ENCODE measurements around the gene MTUS2.
"Not testable (repeated sequence)": the region's sequence is repeated elsewhere in the genome, so short reads cannot be mapped to it uniquely, and the experiment has no call there.

Gene MTUS2

GRCh38 chr13:28958441-28958840 lies 138.3 kb downstream of the MTUS2 start:
- DNase-seq (ENCODE audit: low spot score) = no peak

- no peak for DNase-seq (ENCODE audit: low spot score)
Measured at GRCh38 chr13:28964052-28964451, 143.9 kb downstream of the MTUS2 start.

GRCh38 chr13:28964803-28965202 lies 144.7 kb downstream of the MTUS2 start:
- DNase-seq (ENCODE audit: low spot score) = no peak

GRCh38 chr13:28967029-28967915 lies 147.1 kb downstream of the MTUS2 start:
- DNase-seq (ENCODE audit: low spot score) = no peak

GRCh38 chr13:28976195-28976594 lies 156.1 kb downstream of the MTUS2 start:
- no peak for DNase-seq (ENCODE audit: low spot score)

GRCh38 chr13:28976636-28977035 lies 156.5 kb downstream of the MTUS2 start:
- no peak for DNase-seq (ENCODE audit: low spot score)

- DNase-seq (ENCODE audit: low spot score) = no peak
Measured at GRCh38 chr13:28978574-28978973, 158.4 kb downstream of the MTUS2 start.

- DNase-seq (ENCODE audit: low spot score) = no peak
Measured at GRCh38 chr13:28981530-28981929, 161.4 kb downstream of the MTUS2 start.

- DNase-seq (ENCODE audit: low spot score) = no peak
Measured at GRCh38 chr13:28983641-28984040, 163.5 kb downstream of the MTUS2 start.

GRCh38 chr13:28984326-28984725 lies 164.2 kb downstream of the MTUS2 start:
- DNase-seq (ENCODE audit: low spot score) = no peak

- DNase-seq (ENCODE audit: low spot score) = no peak
Measured at GRCh38 chr13:28984825-28985224, 164.7 kb downstream of the MTUS2 start.

- not testable (repeated sequence) for DNase-seq (ENCODE audit: low spot score)
Measured at GRCh38 chr13:28990378-28990777, 170.2 kb downstream of the MTUS2 start.

GRCh38 chr13:28991764-28992163 lies 171.6 kb downstream of the MTUS2 start:
- DNase-seq (ENCODE audit: low spot score) = no peak

- DNase-seq (ENCODE audit: low spot score) = no peak
Measured at GRCh38 chr13:29000826-29001225, 180.7 kb downstream of the MTUS2 start.

GRCh38 chr13:29005035-29005762 lies 185.1 kb downstream of the MTUS2 start:
- DNase-seq (ENCODE audit: low spot score) = no peak

- no peak for DNase-seq (ENCODE audit: low spot score)
Measured at GRCh38 chr13:29005763-29006120, 185.6 kb downstream of the MTUS2 start.

GRCh38 chr13:29006359-29006850 lies 186.3 kb downstream of the MTUS2 start:
- DNase-seq (ENCODE audit: low spot score) = no peak

- no peak for DNase-seq (ENCODE audit: low spot score)
Measured at GRCh38 chr13:29008296-29008695, 188.2 kb downstream of the MTUS2 start.

GRCh38 chr13:29020314-29020713 lies 200.2 kb downstream of the MTUS2 start:
- no peak for DNase-seq (ENCODE audit: low spot score)

GRCh38 chr13:29021311-29021710 lies 201.2 kb downstream of the MTUS2 start:
- no peak for DNase-seq (ENCODE audit: low spot score)

- no peak for DNase-seq (ENCODE audit: low spot score)
Measured at GRCh38 chr13:29021717-29022116, 201.6 kb downstream of the MTUS2 start.

- no peak for DNase-seq (ENCODE audit: low spot score)
Measured at GRCh38 chr13:29022410-29022809, 202.3 kb downstream of the MTUS2 start.

GRCh38 chr13:29022968-29023367 lies 202.8 kb downstream of the MTUS2 start:
- DNase-seq (ENCODE audit: low spot score) = no peak
